Gastroesophageal sphincter (tissue), 3 donors: ENCODE results near the gene TECPR1.

ENCODE experiments used
- POLR2AphosphoS5 ChIP-seq: sonication (generic); formaldehyde crosslinking; IDR thresholded peaks from one replicate; pipeline ENCODE4 v1.6.1; 2017; ENCODE audit warnings: antibody characterized with exemption
- TF ChIP-seq, protein P1 (sequence below), 4 experiments: fragments of 200-600 bp in 2 of 4; fragments of 450-650 bp in 2 of 4; sonication (generic) in 1 of 4; IDR thresholded peaks; one replicate each; pipeline ENCODE4 v1.5.1; 2017 to 2019; ENCODE audit warnings: antibody characterized with exemption in 4 of 4, mild to moderate bottlenecking in 2 of 4, moderate library complexity in 2 of 4

GRCh38 chr7:98265841-98266271, 13.8 kb upstream of the TECPR1 start:
- TF ChIP-seq, protein P1, sequence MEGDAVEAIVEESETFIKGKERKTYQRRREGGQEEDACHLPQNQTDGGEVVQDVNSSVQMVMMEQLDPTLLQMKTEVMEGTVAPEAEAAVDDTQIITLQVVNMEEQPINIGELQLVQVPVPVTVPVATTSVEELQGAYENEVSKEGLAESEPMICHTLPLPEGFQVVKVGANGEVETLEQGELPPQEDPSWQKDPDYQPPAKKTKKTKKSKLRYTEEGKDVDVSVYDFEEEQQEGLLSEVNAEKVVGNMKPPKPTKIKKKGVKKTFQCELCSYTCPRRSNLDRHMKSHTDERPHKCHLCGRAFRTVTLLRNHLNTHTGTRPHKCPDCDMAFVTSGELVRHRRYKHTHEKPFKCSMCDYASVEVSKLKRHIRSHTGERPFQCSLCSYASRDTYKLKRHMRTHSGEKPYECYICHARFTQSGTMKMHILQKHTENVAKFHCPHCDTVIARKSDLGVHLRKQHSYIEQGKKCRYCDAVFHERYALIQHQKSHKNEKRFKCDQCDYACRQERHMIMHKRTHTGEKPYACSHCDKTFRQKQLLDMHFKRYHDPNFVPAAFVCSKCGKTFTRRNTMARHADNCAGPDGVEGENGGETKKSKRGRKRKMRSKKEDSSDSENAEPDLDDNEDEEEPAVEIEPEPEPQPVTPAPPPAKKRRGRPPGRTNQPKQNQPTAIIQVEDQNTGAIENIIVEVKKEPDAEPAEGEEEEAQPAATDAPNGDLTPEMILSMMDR (IDR thresholded peaks at IDR 0.05), result no peak
- no peak for TF ChIP-seq POLR2AphosphoS5
